ENCODE results near the gene SORCS1. TPM values are rescaled to one million over a fixed set of nuclear protein-coding genes. Genes with fewer than 3 reads are reported as not detected.

Gene SORCS1
- total RNA-seq, 1 experiment from 2014 or later = 1.7 TPM

- Histone ChIP-seq H2BK120ac (ENCODE audit: low read depth, low read length, poor library complexity, severe bottlenecking) (no peak overlapping the region), H4K91ac (ENCODE audit: insufficient read length, low read depth, low read length) (no peak overlapping the region), H2BK5ac (ENCODE audit: insufficient read length, low read length) (no peak overlapping the region), H2AK5ac (ENCODE audit: insufficient read length, low read length) (no peak overlapping the region), H2BK20ac (ENCODE audit: low read depth, low read length, poor library complexity, severe bottlenecking) (no peak overlapping the region), H3K4me2 (ENCODE audit: insufficient read depth, insufficient read length, low read length) (no peak overlapping the region), H3T11ph (ENCODE audit: low read length) (no peak overlapping the region), H4K8ac (replicated peaks; ENCODE audit: insufficient read length, low read depth, low read length) (no peak overlapping the region), H3K14ac (ENCODE audit: insufficient read depth, low read length) (no peak overlapping the region), H3K4me1 (ENCODE audit: insufficient read depth, low read length) (no peaks in the 10 kb centered on the region), H3K27ac (ENCODE audit: insufficient read length, low read depth, low read length) (no peak overlapping the region), H2BK15ac (ENCODE audit: low read depth, low read length) (no peak overlapping the region), H3K18ac (ENCODE audit: insufficient read length, low read depth, low read length) (no peak overlapping the region), H4K5ac (ENCODE audit: insufficient read length, low read depth, low read length) (no peak overlapping the region), H3K23me2 (ENCODE audit: insufficient read length, low read depth, low read length, poor library complexity, severe bottlenecking) (no peaks in the 10 kb centered on the region), H3K9me3 (ENCODE audit: control insufficient read depth, low read depth, low read length) (no peaks in the 10 kb centered on the region), H2BK12ac (ENCODE audit: insufficient read length, low read depth, low read length) (no peak overlapping the region), H3K27me3 (ENCODE audit: insufficient read depth, low read length) (no peaks in the 10 kb centered on the region), H3K79me2 (ENCODE audit: insufficient read depth, low read length) (no peaks in the 10 kb centered on the region), H3K79me1 (ENCODE audit: insufficient read depth, low read depth, low read length, poor library complexity, severe bottlenecking) (no peaks in the 10 kb centered on the region), H3K9ac (ENCODE audit: extremely low read depth, insufficient read length, low read length) (no peak overlapping the region), H3K4ac (ENCODE audit: low read depth, low read length) (no peak overlapping the region), H4K20me1 (ENCODE audit: control insufficient read depth, insufficient read depth, insufficient read length) (no peaks in the 10 kb centered on the region), H3K56ac (ENCODE audit: insufficient read length, low read depth, low read length) (no peak overlapping the region), H3K23ac (ENCODE audit: insufficient read length, low read depth, low read length) (no peak overlapping the region), H2AFZ (ENCODE audit: low read length) (no peak overlapping the region)
- Mint-ChIP-seq H3K27me3 (ENCODE audit: low read depth) (no peaks in the 10 kb centered on the region), H3K36me3 (ENCODE audit: insufficient read depth in 1 of 3, low read depth in 3 of 3) (no peaks in the 10 kb centered on the region), H3K27ac (no peak overlapping the region), H3K4me3 (no peak overlapping the region), H3K4me1 (no peaks in the 10 kb centered on the region), H3K9me3 (no peaks in the 10 kb centered on the region)
- no CpG with 5 or more reads among the region's 3 CpGs for WGBS (ENCODE audit: extremely low coverage, insufficient read length, low lambda C conversion rate)
- no peak for TF ChIP-seq CTCF (conservative IDR thresholded peaks at IDR 0.05)
- no peak for DNase-seq
Measured at GRCh38 chr10:106661767-106662140, 502.8 kb downstream of the SORCS1 start.

Data from H9 (cell line).